SH-SY5Y (cell line): ENCODE results near the gene CMSS1.

Source experiments
- GATA2 ChIP-seq: IDR thresholded peaks from 2 replicates; pipeline ENCODE4 v1.6.1; 2011; ENCODE audit warnings: mild to moderate bottlenecking, low read depth, low read length
- GATA3 ChIP-seq: IDR thresholded peaks from 2 replicates; pipeline ENCODE4 v1.6.1; 2011; ENCODE audit warnings: low read depth, mild to moderate bottlenecking, low read length, moderate library complexity

GRCh38 chr3:99941211-99941610, 123.5 kb downstream of the CMSS1 start:
- no peak for TF ChIP-seq GATA3
- no peak for TF ChIP-seq GATA2
